ENCODE measurements around the gene MYO9B. TPM values are rescaled to one million over a fixed set of nuclear protein-coding genes. Genes with fewer than 3 reads are reported as not detected.

MYO9B gene
- total and polyA plus RNA-seq, 2 of the 13 experiments (the other 11 are each of a cell fraction or from before 2014, with no cell fraction given) = 18.0 to 18.3 TPM

- TF ChIP-seq AKNA (CRISPR knock-in tag; IDR thresholded peaks at IDR 0.05; ENCODE audit: borderline replicate concordance) (no peak), ZSCAN12 (CRISPR knock-in tag; IDR thresholded peaks at IDR 0.05) (no peak), DZIP1 (CRISPR knock-in tag; IDR thresholded peaks at IDR 0.05) (0 out of 2 replicates have a peak, but pooled peaks have one; percentile 78), BCLAF1 (IDR thresholded peaks at IDR 0.05) (no peak), JUN (CRISPR knock-in tag; IDR thresholded peaks at IDR 0.05) (no peak), MAFF (IDR thresholded peaks at IDR 0.05; ENCODE audit: low read depth, low read length) (no peak), CCDC6 (CRISPR knock-in tag; IDR thresholded peaks at IDR 0.05) (no peak), ELF3 (CRISPR knock-in tag; IDR thresholded peaks at IDR 0.05) (peak; percentile 64), ZFP41 (CRISPR knock-in tag; IDR thresholded peaks at IDR 0.05; ENCODE audit: borderline replicate concordance) (no peak), ZSCAN30 (CRISPR knock-in tag; IDR thresholded peaks at IDR 0.05) (peak; percentile 84), NFE2 (CRISPR knock-in tag; IDR thresholded peaks at IDR 0.05) (no peak), RXRA (CRISPR knock-in tag; IDR thresholded peaks at IDR 0.05) (peak; percentile 99), ZSCAN5A (CRISPR knock-in tag; IDR thresholded peaks at IDR 0.05; ENCODE audit: borderline replicate concordance) (peak; percentile 75), PHF5A (CRISPR knock-in tag; IDR thresholded peaks at IDR 0.05; ENCODE audit: low read depth, unreplicated experiment) (no peak), RELA (CRISPR knock-in tag; IDR thresholded peaks at IDR 0.05) (no peak), KDM4B (CRISPR knock-in tag; IDR thresholded peaks at IDR 0.05) (peak; percentile 76), CENPBD1 (CRISPR knock-in tag; IDR thresholded peaks at IDR 0.05; ENCODE audit: borderline replicate concordance, low read depth) (no peak)
Measured at GRCh38 chr19:17248011-17248776, 172.6 kb downstream of the MYO9B start (continued).
